Skeletal muscle tissue (tissue), 4 donors: ENCODE results near the gene POMZP3. TPM values are rescaled to one million over a fixed set of nuclear protein-coding genes. Genes with fewer than 3 reads are reported as not detected.
"Not testable (repeated sequence)": the region's sequence is repeated elsewhere in the genome, so short reads cannot be mapped to it uniquely, and the experiment has no call there.

Source experiments
- H3K27ac ChIP-seq: one replicate; pipeline ENCODE4 v1.7.0; 2013; ENCODE audit warnings: mild to moderate bottlenecking, low read depth, low read length, inconsistent platforms
- H3K27me3 ChIP-seq, 3 donors: one replicate each; pipeline ENCODE4 v1.7.0; 2013; ENCODE audit warnings: low read length in 3 of 3; ENCODE audit not compliant: control insufficient read depth in 3 of 3, insufficient read depth in 3 of 3
- H3K36me3 ChIP-seq, 3 donors: one replicate each; pipeline ENCODE4 v1.7.0; 2013; ENCODE audit warnings: low read length in 3 of 3; ENCODE audit not compliant: control insufficient read depth in 3 of 3, insufficient read depth in 3 of 3
- H3K4me1 ChIP-seq, 3 donors: one replicate each; pipeline ENCODE4 v1.7.0; 2013; ENCODE audit warnings: low read length in 3 of 3, mild to moderate bottlenecking in 3 of 3; ENCODE audit not compliant: control insufficient read depth in 3 of 3, insufficient read depth in 3 of 3
- H3K4me3 ChIP-seq, 3 donors: one replicate each; pipeline ENCODE4 v1.7.0; 2013; ENCODE audit warnings: low read length in 3 of 3
- H3K9ac ChIP-seq, 3 donors: one replicate each; pipeline ENCODE4 v1.7.0; 2013; ENCODE audit warnings: low read length in 3 of 3, mild to moderate bottlenecking in 3 of 3, moderate library complexity in 2 of 3, low read depth in 1 of 3
- H3K9me3 ChIP-seq, 3 donors: one replicate each; pipeline ENCODE4 v1.7.0; 2013; ENCODE audit warnings: low read length in 3 of 3; ENCODE audit not compliant: control insufficient read depth in 3 of 3
- total RNA-seq: library from RNA; depleted of rRNA; stranded (reverse); fragments of >200 nt; gene quantifications from one replicate; pipeline ENCODE4 v1.2.3, GENCODE V29; 2014
- donor health status: Osteomylitis.

POMZP3 gene
- total RNA-seq, 1 donor from 2014 or later: 4.2 TPM

DNA sequence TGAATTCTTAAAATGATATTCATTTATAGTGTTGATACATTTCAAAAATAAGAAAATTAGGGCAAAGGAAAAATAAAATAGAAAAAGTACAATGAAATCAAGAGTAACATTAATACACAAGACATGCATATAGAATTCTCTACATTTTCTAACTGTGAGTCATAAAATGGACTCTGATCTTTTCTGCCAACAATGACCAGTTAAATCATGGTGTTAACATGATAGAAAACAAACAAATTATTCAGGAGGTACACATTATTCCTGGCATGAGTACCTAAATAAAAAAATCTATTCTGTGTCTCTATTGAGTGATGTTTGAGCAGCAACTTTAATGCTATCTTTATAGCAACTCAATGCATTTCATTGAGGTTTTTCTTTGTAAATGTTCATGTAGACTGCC lies 58.3 kb downstream of the POMZP3 start:
- not testable (repeated sequence) for H3K27ac ChIP-seq, H3K4me1 ChIP-seq, H3K9ac ChIP-seq, H3K9me3 ChIP-seq, H3K36me3 ChIP-seq, H3K4me3 ChIP-seq, H3K27me3 ChIP-seq

DNA sequence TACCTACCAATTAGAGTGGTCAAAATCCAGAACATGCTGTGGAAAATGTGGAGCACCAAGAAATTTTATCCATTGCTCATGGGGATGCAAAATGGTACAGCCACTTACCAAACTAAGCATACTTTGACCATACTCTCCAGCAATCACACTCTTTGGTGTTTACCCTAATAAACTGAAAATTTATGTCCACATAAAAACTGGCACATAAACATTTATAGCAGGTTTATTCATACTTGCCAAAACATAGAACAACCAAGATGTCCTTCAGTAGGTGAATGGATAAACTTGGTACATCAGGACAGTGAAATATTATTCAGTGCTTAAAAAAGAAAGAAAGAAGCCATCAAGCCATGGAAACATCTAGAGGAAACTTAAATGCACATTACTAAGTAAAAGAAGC lies 59.3 kb downstream of the POMZP3 start:
- H3K9me3 ChIP-seq, H3K4me3 ChIP-seq, H3K27me3 ChIP-seq, H3K27ac ChIP-seq, H3K4me1 ChIP-seq, H3K36me3 ChIP-seq, H3K9ac ChIP-seq: not testable (repeated sequence)

DNA sequence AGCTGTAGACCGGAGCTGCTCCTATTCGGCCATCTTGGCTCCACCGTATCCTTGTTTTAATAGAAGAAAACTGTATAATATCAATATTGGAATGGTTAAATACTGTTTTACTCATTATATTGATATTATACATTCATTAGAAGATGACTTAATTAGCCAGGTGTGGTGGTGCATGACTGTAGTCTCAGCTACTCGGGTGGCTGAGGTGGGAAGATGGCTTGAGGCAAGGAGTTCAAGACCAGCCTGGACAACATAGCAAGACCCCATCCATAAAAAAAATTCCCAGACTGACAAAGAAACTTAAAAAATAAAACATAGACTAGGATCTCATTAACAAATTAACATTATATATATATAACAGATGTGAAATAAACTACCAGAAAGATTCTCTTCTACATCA lies 59.8 kb downstream of the POMZP3 start:
- H3K4me1 ChIP-seq, H3K4me3 ChIP-seq, H3K36me3 ChIP-seq, H3K27ac ChIP-seq, H3K9me3 ChIP-seq, H3K9ac ChIP-seq, H3K27me3 ChIP-seq: not testable (repeated sequence)

DNA sequence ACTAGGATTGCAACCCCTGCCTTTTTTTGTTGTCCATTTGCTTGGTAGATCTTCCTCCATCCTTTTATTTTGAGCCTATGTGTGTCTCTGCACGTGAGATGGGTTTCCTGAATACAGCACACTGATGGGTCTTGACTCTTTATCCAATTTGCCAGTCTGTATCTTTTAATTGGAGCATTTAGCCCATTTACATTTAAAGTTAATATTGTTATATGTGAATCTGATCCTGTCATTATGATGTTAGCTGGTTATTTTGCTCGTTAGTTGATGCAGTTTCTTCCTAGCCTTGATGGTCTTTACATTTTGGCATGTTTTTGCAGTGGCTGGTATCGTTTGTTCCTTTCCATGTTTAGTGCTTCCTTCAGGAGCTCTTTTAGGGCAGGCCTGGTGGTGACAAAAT lies 62.1 kb downstream of the POMZP3 start:
- not testable (repeated sequence) for H3K4me1 ChIP-seq, H3K4me3 ChIP-seq, H3K9ac ChIP-seq, H3K36me3 ChIP-seq, H3K27ac ChIP-seq, H3K27me3 ChIP-seq, H3K9me3 ChIP-seq

DNA sequence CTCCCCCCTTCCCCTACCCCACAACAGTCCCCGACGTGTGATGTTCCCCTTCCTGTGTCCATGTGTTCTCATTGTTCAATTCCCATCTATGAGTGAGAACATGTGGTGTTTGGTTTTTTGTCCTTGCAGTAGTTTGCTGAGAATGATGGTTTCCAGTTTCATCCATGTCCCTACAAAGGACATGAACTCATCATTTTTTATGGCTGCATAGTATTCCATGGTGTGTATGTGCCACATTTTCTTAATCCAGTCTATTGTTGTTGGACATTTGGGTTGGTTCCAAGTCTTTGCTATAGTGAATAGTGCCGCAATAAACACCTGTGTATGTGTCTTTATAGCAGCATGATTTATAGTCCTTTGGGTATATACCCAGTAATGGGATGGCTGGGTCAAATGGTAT lies 65.7 kb downstream of the POMZP3 start:
- H3K9me3 ChIP-seq, H3K27ac ChIP-seq, H3K4me1 ChIP-seq, H3K4me3 ChIP-seq, H3K36me3 ChIP-seq, H3K27me3 ChIP-seq, H3K9ac ChIP-seq: not testable (repeated sequence)

DNA sequence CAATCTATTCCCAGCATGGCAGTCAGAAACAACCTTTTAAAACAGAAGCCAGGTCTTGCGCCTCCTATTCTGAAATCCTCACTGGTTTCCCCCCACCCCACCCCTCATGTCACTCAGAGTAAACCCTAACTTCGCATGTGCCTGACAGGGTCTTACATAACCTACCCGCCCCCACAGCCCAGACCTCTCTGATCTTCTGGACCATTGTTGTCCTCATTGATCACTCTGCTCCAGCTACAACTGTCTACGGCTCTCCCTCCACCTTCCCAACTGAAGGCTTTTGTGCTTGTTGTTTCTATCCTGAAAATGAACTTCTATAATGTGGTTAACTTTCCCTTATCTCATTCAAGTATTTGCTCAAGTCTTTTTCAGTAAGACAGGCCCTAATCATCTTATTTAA lies 66.9 kb downstream of the POMZP3 start:
- H3K9ac ChIP-seq, H3K27ac ChIP-seq, H3K36me3 ChIP-seq, H3K4me1 ChIP-seq, H3K4me3 ChIP-seq, H3K9me3 ChIP-seq, H3K27me3 ChIP-seq: not testable (repeated sequence)

Other genes with a start within 250 kb of the POMZP3 start
- 1.0 TPM for gene SSC4D, start 217.6 kb downstream of the POMZP3 start, total RNA-seq
- gene ZP3, start 202.3 kb downstream of the POMZP3 start, total RNA-seq: not detected
- 4.2 TPM for gene DTX2, start 165.6 kb downstream of the POMZP3 start, total RNA-seq
- gene UPK3B, start 116.7 kb downstream of the POMZP3 start, total RNA-seq: not detected
- gene SPDYE16, start 84.0 kb downstream of the POMZP3 start, total RNA-seq: not detected